Activated T-cell treated with anti-CD3 and anti-CD28 coated beads for 48 hours (primary cell): ENCODE data around the gene RPRD1B.

Experiments
- DNase-seq: peaks from one replicate; pipeline ENCODE4 v3.0.0-alpha.2; 2020; ENCODE audit warnings: low read depth

RPRD1B gene

GRCh38 chr20:38040276-38040675 lies 6.7 kb downstream of the RPRD1B start:
- no peak for DNase-seq

DNA sequence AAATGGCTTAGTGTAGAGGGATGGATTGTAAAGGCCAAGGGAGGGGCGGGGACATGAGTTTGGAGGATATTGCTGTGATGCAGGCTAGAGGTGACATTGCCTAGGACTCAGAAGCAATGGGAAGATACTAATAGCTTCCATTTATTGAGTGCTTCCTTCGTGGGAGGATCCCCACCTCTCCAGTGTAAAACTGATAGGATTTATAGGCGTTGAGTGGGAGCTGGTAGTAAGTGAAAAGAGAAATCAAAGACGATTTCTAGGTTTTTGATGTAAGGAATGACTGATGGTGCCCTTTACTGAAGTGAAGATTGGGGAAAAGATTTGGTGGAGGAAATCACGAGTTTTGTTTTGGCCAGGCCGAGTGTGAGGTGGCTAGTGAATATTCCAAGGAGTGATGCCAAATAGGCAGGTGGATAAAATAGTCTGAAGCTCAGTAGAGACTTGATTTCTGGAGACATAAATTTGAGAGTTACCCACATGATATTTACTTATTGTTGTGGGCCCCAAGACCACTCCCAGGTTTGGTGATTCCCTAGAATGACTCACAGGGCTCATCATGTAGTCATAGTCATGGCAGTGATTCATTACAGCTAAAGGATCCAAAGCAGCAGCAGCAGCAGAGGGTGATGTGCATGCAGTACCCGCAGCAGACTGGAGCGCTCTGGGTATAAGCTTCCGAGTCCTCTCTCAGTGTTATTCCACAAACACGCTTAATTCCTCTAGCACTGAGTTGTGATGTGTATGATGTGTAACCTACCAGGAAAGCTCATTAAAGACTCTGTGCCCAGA lies 10.2 kb downstream of the RPRD1B start:
- peak; percentile 18 for DNase-seq

- DNase-seq: no peak
Observed at GRCh38 chr20:38044685-38045084, 11.1 kb downstream of the RPRD1B start.

GRCh38 chr20:38046572-38046971 lies 13.0 kb downstream of the RPRD1B start:
- no peak for DNase-seq

DNA sequence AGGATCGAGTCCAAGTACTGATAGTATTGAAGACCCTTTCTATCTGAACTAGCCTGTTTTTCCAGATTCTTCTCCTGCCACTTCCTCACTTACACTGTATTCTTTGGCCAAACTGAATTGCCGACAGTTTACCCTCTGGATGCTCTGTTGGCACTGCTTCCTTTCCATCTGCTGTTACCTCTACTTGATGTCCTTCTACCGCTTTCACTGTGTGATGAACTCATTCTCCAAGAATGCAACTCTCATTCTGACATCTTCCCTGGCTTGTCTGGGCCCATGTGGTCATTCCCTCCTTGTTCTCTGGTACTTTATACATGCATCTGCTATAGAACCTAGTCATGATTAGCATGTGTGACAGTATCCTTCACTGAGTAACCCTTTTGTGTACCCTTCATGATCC lies 16.3 kb downstream of the RPRD1B start:
- DNase-seq: no peak

DNA sequence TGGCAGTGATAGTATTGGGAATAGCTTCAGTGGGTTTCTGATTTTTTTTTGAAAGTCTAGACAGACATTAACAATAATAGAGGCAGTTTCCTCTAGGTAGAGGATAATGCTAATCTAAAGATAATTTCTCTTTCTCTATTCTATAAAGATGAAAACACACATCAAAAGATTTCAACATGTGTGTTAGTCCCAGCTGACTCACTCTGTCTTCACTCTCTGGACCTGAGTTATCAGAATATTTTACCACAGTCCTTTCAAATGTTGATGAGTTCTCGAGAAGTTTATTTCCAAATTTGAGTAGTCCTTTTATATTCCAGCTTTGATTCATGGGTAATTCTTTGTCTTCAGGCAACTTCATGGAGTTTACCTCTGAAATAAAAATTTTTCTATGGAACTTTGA lies 17.1 kb downstream of the RPRD1B start:
- no peak for DNase-seq

DNA sequence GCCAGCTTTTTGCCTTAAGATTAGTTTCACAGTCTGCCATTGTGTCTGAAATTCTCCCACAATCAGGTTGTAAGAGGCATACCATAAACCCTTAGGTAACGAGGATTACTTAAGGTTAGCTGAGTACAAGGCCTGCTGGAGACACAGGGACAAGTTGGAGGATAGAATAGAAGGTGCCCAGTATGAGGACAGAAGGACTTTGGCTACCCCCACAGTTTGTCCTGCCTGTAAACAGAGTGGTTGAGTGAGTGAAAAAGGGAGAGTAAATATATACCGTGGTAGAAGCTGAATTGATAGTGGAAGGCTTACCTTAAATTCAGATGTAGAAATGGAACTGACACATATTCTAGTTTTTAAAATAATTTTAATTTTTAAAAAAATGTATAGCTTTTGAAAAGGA lies 19.3 kb downstream of the RPRD1B start:
- no peak for DNase-seq

GRCh38 chr20:38054647-38055046 lies 21.1 kb downstream of the RPRD1B start:
- no peak for DNase-seq

DNA sequence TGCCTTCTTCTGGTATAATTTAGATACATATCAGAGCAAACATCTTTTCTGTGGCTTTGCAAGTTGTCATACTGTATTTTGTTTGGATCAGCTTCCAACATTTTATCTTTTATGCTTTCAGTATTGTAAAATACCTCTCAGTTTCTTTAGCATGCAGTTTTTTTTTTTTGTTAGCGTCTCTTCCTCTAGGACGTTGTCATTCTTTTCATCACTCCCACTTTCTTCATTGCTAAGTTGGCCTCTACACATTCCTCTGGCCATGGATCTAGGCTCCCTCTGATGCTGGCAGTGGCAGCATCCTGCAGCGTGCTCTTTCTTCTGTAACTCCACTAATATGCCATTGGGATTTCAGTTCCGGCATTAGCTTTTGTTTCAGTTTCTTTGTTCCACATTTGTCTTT lies 21.7 kb downstream of the RPRD1B start:
- DNase-seq: no peak

- DNase-seq: no peak
Observed at GRCh38 chr20:38055848-38056247, 22.3 kb downstream of the RPRD1B start.

GRCh38 chr20:38057351-38057972 lies 23.9 kb downstream of the RPRD1B start:
- DNase-seq: peak; percentile 57

GRCh38 chr20:38059832-38060231 lies 26.3 kb downstream of the RPRD1B start:
- DNase-seq: no peak

DNA sequence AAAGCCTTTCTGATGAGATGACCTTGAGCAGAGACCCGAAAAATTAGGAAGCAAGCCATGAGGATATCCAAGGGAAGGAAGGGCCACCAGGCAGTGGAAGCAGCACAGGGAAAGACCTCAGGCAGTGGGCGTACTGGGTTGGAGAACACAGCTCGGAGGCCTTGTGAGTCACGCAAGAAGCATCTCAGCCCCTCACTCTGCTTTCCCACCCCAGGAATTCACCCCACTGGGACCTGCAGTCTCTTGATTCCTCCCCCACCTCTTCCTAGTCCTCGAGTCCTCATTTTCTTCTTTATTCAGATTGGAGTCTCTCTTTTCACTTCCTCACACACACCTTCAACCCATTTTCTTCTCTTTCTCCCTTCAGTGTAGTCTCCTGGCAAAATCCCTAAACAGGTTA lies 27.0 kb downstream of the RPRD1B start:
- DNase-seq: no peak

- DNase-seq: no peak
Observed at GRCh38 chr20:38061109-38061508, 27.6 kb downstream of the RPRD1B start.

DNA sequence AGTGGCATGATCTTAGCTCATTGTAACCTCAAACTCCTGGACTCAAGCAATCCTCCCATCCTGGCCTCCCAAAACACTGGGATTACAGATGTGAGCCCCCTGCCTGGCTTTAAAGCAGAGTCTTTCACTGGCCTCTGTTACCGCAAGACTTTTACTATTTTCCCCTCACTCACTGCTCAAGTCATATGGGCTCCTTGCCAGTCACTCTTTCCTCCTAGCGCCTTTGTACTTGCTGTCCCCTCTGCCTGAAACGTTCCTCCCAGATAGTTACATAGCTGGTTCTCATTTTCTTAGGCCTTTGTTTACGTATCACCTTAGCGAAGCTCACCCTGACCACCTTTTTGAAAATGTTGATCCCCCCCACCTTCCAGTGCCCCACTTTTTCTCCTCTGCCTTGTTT lies 29.3 kb downstream of the RPRD1B start:
- DNase-seq: no peak

GRCh38 chr20:38063911-38064530 lies 30.5 kb downstream of the RPRD1B start:
- DNase-seq: no peak

GRCh38 chr20:38065764-38066375 lies 32.3 kb downstream of the RPRD1B start:
- no peak for DNase-seq

DNA sequence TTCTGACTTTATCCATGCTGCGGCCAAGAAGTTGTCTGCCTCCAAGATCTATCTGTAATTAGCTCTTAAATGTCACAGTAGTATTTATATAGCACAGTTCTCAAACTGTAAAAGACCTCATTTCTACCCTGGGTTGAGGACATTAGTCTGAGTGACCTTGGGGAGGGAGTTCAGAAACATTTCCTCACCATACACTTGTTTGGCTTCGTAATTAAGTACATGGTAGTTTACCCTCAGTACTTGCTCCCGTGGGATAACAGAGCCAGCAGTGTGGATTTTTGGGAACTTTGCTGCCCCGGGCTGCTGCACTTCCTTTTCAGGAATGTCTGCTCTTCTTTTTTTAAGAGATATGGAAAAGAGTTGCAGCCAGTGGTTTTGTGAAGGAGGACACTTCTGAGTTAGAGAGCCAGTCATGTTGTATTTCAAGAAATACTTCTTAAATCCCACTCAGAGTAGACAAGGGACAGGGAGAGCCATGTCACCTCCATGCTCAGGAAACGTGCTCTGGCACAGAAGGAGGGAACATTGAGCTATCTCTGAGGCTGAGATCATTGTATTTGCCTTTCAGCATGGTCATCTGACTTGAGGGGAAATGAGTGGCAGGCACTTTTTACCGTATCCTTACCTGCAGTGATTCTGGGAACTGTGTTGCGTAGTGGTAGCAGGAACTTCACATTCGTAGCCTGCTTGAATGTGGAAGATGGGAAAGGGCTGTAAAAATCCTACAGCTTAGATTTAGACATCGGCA lies 33.6 kb downstream of the RPRD1B start:
- no peak for DNase-seq

- no peak for DNase-seq
Observed at GRCh38 chr20:38067717-38068365, 34.3 kb downstream of the RPRD1B start.

- DNase-seq: no peak
Observed at GRCh38 chr20:38072898-38073297, 39.4 kb downstream of the RPRD1B start.

DNA sequence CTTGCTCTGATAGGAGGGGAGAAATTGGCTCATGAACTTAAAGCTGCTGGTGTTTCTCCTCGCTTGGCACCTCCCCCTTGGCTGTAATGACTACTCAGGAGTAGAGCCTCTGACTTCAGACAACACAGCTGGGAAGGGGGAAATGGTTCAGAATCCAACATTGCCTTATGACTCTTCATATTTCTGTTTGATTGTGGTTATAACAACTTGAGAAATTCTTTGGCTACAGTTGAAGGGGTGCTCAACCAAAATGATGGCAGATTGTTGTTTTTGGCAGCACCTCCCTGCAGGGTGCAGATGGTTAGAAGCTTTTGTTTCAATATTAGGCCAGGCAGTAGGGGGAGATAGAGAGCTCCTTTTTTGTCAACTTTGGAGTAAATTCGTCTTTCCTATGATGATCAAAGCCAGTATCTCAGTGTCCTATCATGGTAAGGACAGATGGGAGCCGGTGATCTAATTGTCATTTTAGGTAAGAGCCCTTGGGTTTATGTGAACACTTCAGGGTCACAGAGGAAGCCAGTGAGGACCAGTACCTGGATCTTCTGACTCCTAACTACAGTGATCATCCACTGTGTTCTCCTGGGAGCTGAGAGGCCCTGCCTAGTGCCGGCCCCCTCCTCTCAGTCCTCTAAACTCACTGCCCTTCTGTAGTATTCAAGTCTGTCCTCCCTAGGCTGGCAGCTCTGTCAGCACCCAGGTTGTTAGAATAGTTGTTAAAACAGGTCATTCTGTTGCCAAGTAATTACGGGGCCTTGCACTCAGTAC lies 39.9 kb downstream of the RPRD1B start:
- DNase-seq: no peak
